Fibroblast of lung (primary cell): Measurements from ENCODE around the gene ZNF716.

Source experiments
- CTCF ChIP-seq, 2 donors: IDR thresholded peaks in 1 of 2; conservative IDR thresholded peaks in 1 of 2; 1 replicate in 1 of 2; 2 replicates in 1 of 2; pipeline ENCODE4 v1.5.1; 2011 to 2012; ENCODE audit warnings: low read length in 2 of 2, control low read depth in 1 of 2, inconsistent platforms in 1 of 2, low read depth in 1 of 2, mild to moderate bottlenecking in 1 of 2
- EZH2 ChIP-seq: IDR thresholded peaks from 2 replicates; pipeline ENCODE4 v1.5.1; 2012; ENCODE audit warnings: low read length, control low read depth, mild to moderate bottlenecking; ENCODE audit errors: missing control alignments

- TF ChIP-seq CTCF (conservative IDR thresholded peaks at IDR 0.05 in 1 of 2, IDR thresholded peaks at IDR 0.05 in 1 of 2; ENCODE audit: low read depth in 1 of 2, low read length in 2 of 2) = no peak
- TF ChIP-seq EZH2 = no peak
These were observed 45.5 kb upstream of the ZNF716 start for GRCh38 chr7:57404343-57404966.
